Testis (tissue), 2 donors: ENCODE results near the gene PTPRD.

ENCODE experiments used
- POLR2A ChIP-seq: fragments of 450-650 bp; IDR thresholded peaks from one replicate; pipeline ENCODE4 v1.6.1; 2017; ENCODE audit warnings: antibody characterized with exemption, mild to moderate bottlenecking, moderate library complexity
- TF ChIP-seq, protein P1 (sequence below), 3 experiments: fragments of 450-650 bp in 2 of 3; fragments of 200-600 bp in 1 of 3; sonication (generic) in 1 of 3; IDR thresholded peaks; one replicate each; pipeline ENCODE4 v1.5.1; 2016 to 2019; ENCODE audit warnings: antibody characterized with exemption in 3 of 3, mild to moderate bottlenecking in 2 of 3, moderate library complexity in 1 of 3

DNA sequence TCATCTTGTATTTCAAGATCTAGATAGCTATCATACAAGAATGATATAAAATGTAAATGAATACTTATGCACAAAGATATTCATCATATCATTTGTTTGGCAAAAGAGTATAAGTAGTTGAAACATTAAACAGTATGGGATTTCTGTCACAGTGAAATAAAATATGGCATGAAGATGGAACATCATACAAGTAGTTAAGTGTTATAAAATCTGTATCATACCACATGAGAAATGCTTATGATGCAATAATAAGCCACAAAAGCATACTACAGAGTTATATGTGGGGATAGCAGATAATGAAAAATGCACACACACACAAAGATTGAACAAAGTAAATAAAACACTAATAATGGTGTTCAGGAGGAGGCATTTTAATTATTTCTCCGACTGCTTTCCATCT, 1975.2 kb downstream of the PTPRD start:
- TF ChIP-seq, protein P1, sequence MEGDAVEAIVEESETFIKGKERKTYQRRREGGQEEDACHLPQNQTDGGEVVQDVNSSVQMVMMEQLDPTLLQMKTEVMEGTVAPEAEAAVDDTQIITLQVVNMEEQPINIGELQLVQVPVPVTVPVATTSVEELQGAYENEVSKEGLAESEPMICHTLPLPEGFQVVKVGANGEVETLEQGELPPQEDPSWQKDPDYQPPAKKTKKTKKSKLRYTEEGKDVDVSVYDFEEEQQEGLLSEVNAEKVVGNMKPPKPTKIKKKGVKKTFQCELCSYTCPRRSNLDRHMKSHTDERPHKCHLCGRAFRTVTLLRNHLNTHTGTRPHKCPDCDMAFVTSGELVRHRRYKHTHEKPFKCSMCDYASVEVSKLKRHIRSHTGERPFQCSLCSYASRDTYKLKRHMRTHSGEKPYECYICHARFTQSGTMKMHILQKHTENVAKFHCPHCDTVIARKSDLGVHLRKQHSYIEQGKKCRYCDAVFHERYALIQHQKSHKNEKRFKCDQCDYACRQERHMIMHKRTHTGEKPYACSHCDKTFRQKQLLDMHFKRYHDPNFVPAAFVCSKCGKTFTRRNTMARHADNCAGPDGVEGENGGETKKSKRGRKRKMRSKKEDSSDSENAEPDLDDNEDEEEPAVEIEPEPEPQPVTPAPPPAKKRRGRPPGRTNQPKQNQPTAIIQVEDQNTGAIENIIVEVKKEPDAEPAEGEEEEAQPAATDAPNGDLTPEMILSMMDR (IDR thresholded peaks at IDR 0.05): no peak
- no peak for TF ChIP-seq POLR2A
